ENCODE results near the gene CCNB2. TPM values are rescaled to one million over a fixed set of nuclear protein-coding genes. Genes with fewer than 3 reads are reported as not detected.
A peak's percentile ranks its signal among the peaks of the same experiment; 100 is the strongest.

Gene CCNB2
- polyA plus RNA-seq (ENCODE audit: low read depth in 6 of 6): under 1 TPM in 4 of 6 donors, not detected in 2; 0.13 to 0.60 (median 0.30) TPM

- Mint-ChIP-seq H3K27ac (peak within 1 kb of the TSS; percentile 94 to 100 (median 98)), H3K9me3 (no peaks in the 10 kb centered on the region), H3K4me3 (peak within 1 kb of the TSS; percentile 85 to 99 (median 95)), H3K27me3 (no peaks in the 10 kb centered on the region), H3K4me1 (peaks cover 9 to 18% (median 16%) of the 10 kb centered on the region in 3 donors), H3K36me3 (no peaks in the 10 kb centered on the region)
- ATAC-seq (ENCODE audit: low read depth in 2 of 2) (peak; percentile 99 to 100), DNase-seq (peak; percentile 85)
Measured at GRCh38 chr15:59104912-59105732, at the start of gene CCNB2. CCNB2 (plus strand) TSS chr15:59105146; CDS start chr15:59105269, 123 bp downstream.

- Mint-ChIP-seq H3K4me1 (peaks cover 0 to 7% (median 5%) of the 10 kb centered on the region in 3 donors), H3K27ac (no peak overlapping the region), H3K4me3 (no peak overlapping the region), H3K27me3 (no peaks in the 10 kb centered on the region), H3K36me3 (peaks cover 8 to 18% of the 10 kb centered on the region in 2 donors), H3K9me3 (no peaks in the 10 kb centered on the region)
- no peak for DNase-seq
- ATAC-seq (ENCODE audit: low read depth in 2 of 2): no peak
Measured at GRCh38 chr15:59059076-59059597, 45.8 kb upstream of the CCNB2 start.

GRCh38 chr15:59060348-59060747 lies 44.6 kb upstream of the CCNB2 start:
- Mint-ChIP-seq H3K9me3 (no peaks in the 10 kb centered on the region), H3K4me3 (no peak overlapping the region), H3K36me3 (peaks cover 14 to 28% of the 10 kb centered on the region in 2 donors), H3K27ac (no peak overlapping the region), H3K4me1 (peaks cover 0 to 7% (median 5%) of the 10 kb centered on the region in 3 donors), H3K27me3 (no peaks in the 10 kb centered on the region)
- ATAC-seq (ENCODE audit: low read depth in 2 of 2): no peak
- DNase-seq: no peak

GRCh38 chr15:59063042-59063441 lies 41.9 kb upstream of the CCNB2 start:
- H3K27me3 Mint-ChIP-seq: no peaks in the 10 kb centered on the region
- H3K36me3 Mint-ChIP-seq: peaks cover 25 to 30% of the 10 kb centered on the region in 2 donors
- ATAC-seq (ENCODE audit: low read depth in 2 of 2) (no peak), DNase-seq (no peak)
- no peak overlapping the region for H3K27ac Mint-ChIP-seq
- H3K9me3 Mint-ChIP-seq: no peaks in the 10 kb centered on the region
- H3K4me1 Mint-ChIP-seq: peaks cover 3 to 7% (median 5%) of the 10 kb centered on the region in 3 donors
- no peak overlapping the region for H3K4me3 Mint-ChIP-seq

GRCh38 chr15:59069430-59069829 lies 35.5 kb upstream of the CCNB2 start:
- Mint-ChIP-seq H3K9me3 (no peaks in the 10 kb centered on the region), H3K27ac (peak overlapping the region in 1 of 6 donors; percentile 12), H3K27me3 (no peaks in the 10 kb centered on the region), H3K4me3 (no peak overlapping the region), H3K36me3 (peaks cover 29 to 31% of the 10 kb centered on the region in 2 donors), H3K4me1 (peaks cover 0 to 5% (median 3%) of the 10 kb centered on the region in 3 donors)
- ATAC-seq (ENCODE audit: low read depth in 2 of 2): no peak
- DNase-seq: no peak

GRCh38 chr15:59074607-59075006 lies 30.3 kb upstream of the CCNB2 start:
- Mint-ChIP-seq H3K9me3 (no peaks in the 10 kb centered on the region), H3K27me3 (no peaks in the 10 kb centered on the region), H3K36me3 (peaks cover 9 to 26% of the 10 kb centered on the region in 2 donors), H3K4me1 (peaks cover 0 to 7% (median 2%) of the 10 kb centered on the region in 3 donors), H3K27ac (peak overlapping the region in 4 of 6 donors; percentile 46 to 94 (median 52)), H3K4me3 (no peak overlapping the region)
- DNase-seq: no peak
- no peak for ATAC-seq (ENCODE audit: low read depth in 2 of 2)

GRCh38 chr15:59087731-59088130 lies 17.2 kb upstream of the CCNB2 start:
- no peaks in the 10 kb centered on the region for H3K9me3 Mint-ChIP-seq
- H3K4me3 Mint-ChIP-seq: no peak overlapping the region
- no peaks in the 10 kb centered on the region for H3K4me1 Mint-ChIP-seq
- H3K36me3 Mint-ChIP-seq: peaks cover 8 to 24% of the 10 kb centered on the region in 2 donors
- no peaks in the 10 kb centered on the region for H3K27me3 Mint-ChIP-seq
- H3K27ac Mint-ChIP-seq: peak overlapping the region in 2 of 6 donors; percentile 15 to 70
- no peak for ATAC-seq (ENCODE audit: low read depth in 2 of 2)
- DNase-seq: no peak

- peaks cover 15 to 39% of the 10 kb centered on the region in 2 donors for H3K36me3 Mint-ChIP-seq
- ATAC-seq (ENCODE audit: low read depth in 2 of 2): no peak
- H3K27me3 Mint-ChIP-seq: no peaks in the 10 kb centered on the region
- no peak overlapping the region for H3K27ac Mint-ChIP-seq
- H3K4me1 Mint-ChIP-seq: no peaks in the 10 kb centered on the region
- DNase-seq: no peak
- H3K4me3 Mint-ChIP-seq: no peak overlapping the region
- H3K9me3 Mint-ChIP-seq: no peaks in the 10 kb centered on the region
Measured at GRCh38 chr15:59094077-59094476, 10.9 kb upstream of the CCNB2 start.

- Mint-ChIP-seq H3K4me1 (no peaks in the 10 kb centered on the region), H3K27ac (peak overlapping the region in 1 of 6 donors; percentile 82), H3K4me3 (no peak overlapping the region), H3K27me3 (no peaks in the 10 kb centered on the region), H3K9me3 (no peaks in the 10 kb centered on the region), H3K36me3 (peaks cover 15 to 27% of the 10 kb centered on the region in 2 donors)
- DNase-seq: no peak
- ATAC-seq (ENCODE audit: low read depth in 2 of 2): no peak
Measured at GRCh38 chr15:59096429-59096828, 8.5 kb upstream of the CCNB2 start.

GRCh38 chr15:59099162-59099685 lies 5.7 kb upstream of the CCNB2 start:
- no peak for ATAC-seq (ENCODE audit: low read depth in 2 of 2)
- peaks cover 2 to 7% (median 2%) of the 10 kb centered on the region in 3 donors for H3K4me1 Mint-ChIP-seq
- H3K36me3 Mint-ChIP-seq: peaks cover 7 to 11% of the 10 kb centered on the region in 2 donors
- no peaks in the 10 kb centered on the region for H3K27me3 Mint-ChIP-seq
- peak overlapping the region in 2 of 6 donors; percentile 37 to 73 for H3K27ac Mint-ChIP-seq
- H3K4me3 Mint-ChIP-seq: no peak overlapping the region
- DNase-seq: no peak
- H3K9me3 Mint-ChIP-seq: no peaks in the 10 kb centered on the region

- DNase-seq (no peak), ATAC-seq (ENCODE audit: low read depth in 2 of 2) (no peak)
- peak overlapping the region; percentile 85 to 99 (median 95) for H3K4me3 Mint-ChIP-seq
- H3K27me3 Mint-ChIP-seq: no peaks in the 10 kb centered on the region
- peaks cover 9 to 18% (median 16%) of the 10 kb centered on the region in 3 donors for H3K4me1 Mint-ChIP-seq
- no peaks in the 10 kb centered on the region for H3K9me3 Mint-ChIP-seq
- H3K27ac Mint-ChIP-seq: peak overlapping the region; percentile 94 to 100 (median 98)
- H3K36me3 Mint-ChIP-seq: no peaks in the 10 kb centered on the region
Measured at GRCh38 chr15:59104602-59104911, 389 bp upstream of the CCNB2 start.

- H3K27ac Mint-ChIP-seq: no peak overlapping the region
- H3K27me3 Mint-ChIP-seq: no peaks in the 10 kb centered on the region
- peaks cover 9 to 18% (median 16%) of the 10 kb centered on the region in 3 donors for H3K4me1 Mint-ChIP-seq
- peak overlapping the region; percentile 15 to 99 (median 94) for H3K4me3 Mint-ChIP-seq
- no peaks in the 10 kb centered on the region for H3K36me3 Mint-ChIP-seq
- ATAC-seq (ENCODE audit: low read depth in 2 of 2) (no peak), DNase-seq (no peak)
- H3K9me3 Mint-ChIP-seq: no peaks in the 10 kb centered on the region
Measured at GRCh38 chr15:59105854-59106253, 908 bp downstream of the CCNB2 start.

GRCh38 chr15:59111251-59111650 lies 6.3 kb downstream of the CCNB2 start:
- DNase-seq (no peak), ATAC-seq (ENCODE audit: low read depth in 2 of 2) (no peak)
- H3K27me3 Mint-ChIP-seq: no peaks in the 10 kb centered on the region
- H3K4me1 Mint-ChIP-seq: no peaks in the 10 kb centered on the region
- no peaks in the 10 kb centered on the region for H3K9me3 Mint-ChIP-seq
- H3K27ac Mint-ChIP-seq: no peak overlapping the region
- H3K36me3 Mint-ChIP-seq: no peaks in the 10 kb centered on the region
- H3K4me3 Mint-ChIP-seq: no peak overlapping the region

- Mint-ChIP-seq H3K4me1 (peaks cover 5 to 14% (median 8%) of the 10 kb centered on the region in 3 donors), H3K4me3 (no peak overlapping the region), H3K36me3 (no peaks in the 10 kb centered on the region), H3K27me3 (no peaks in the 10 kb centered on the region), H3K27ac (peak overlapping the region in 1 of 6 donors; percentile 58), H3K9me3 (no peaks in the 10 kb centered on the region)
- ATAC-seq (ENCODE audit: low read depth in 2 of 2): no peak
- no peak for DNase-seq
Measured at GRCh38 chr15:59115047-59115446, 10.1 kb downstream of the CCNB2 start.

All from naive B cell (primary cell).